ENCODE measurements around the gene TRIP12.
"Not testable (repeated sequence)": the region's sequence is repeated elsewhere in the genome, so short reads cannot be mapped to it uniquely, and the experiment has no call there.

Gene TRIP12

DNA sequence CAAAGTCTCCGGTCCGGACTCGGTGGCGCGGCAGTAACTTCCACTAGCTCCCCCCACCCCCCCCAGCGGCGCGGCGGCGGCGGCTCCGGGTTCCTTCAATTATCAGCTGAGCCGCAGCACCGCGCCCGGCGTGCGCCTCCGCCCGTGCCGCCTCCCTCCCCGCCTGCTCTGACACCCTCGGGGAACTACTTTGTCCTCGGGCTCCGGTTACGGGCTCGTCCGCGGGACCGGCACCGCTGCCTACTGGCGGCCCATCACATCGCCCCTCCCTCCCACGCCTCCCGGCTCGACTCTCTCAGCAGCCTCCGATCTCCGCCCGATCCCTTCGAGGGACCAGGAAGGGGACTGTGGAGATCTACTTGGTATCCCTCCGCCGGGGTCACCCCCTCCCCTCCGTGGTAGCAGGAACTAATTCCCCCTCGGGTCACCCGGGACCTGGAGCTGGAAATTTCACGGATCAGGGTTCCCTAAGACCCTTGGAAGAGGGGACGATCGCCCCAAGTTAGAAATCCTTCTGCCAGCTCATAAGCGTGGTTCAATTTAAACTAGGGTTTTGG is at the start of gene TRIP12:
TSS of gene TRIP12 (minus strand) at position 118 of the 557 bp plus-strand sequence. CDS start 41,930 bp downstream, outside the sequence.
- peak within 1 kb of the TSS; percentile 95 for H3K9ac ChIP-seq (ENCODE audit: low read length)
- peaks cover 11% of the 10 kb centered on the region for H3K4me1 ChIP-seq (ENCODE audit: control insufficient read depth, insufficient read depth, low read length)
- H3K36me3 ChIP-seq (ENCODE audit: control insufficient read depth, insufficient read depth, low read length) = peaks cover 4% of the 10 kb centered on the region
- peak within 1 kb of the TSS; percentile 95 for H3K4me3 ChIP-seq (ENCODE audit: low read length)
- no peaks in the 10 kb centered on the region for H3K27me3 ChIP-seq (ENCODE audit: control insufficient read depth, insufficient read depth, low read length)
- peak within 1 kb of the TSS; percentile 100 for H3K27ac ChIP-seq (ENCODE audit: low read depth, low read length)

DNA sequence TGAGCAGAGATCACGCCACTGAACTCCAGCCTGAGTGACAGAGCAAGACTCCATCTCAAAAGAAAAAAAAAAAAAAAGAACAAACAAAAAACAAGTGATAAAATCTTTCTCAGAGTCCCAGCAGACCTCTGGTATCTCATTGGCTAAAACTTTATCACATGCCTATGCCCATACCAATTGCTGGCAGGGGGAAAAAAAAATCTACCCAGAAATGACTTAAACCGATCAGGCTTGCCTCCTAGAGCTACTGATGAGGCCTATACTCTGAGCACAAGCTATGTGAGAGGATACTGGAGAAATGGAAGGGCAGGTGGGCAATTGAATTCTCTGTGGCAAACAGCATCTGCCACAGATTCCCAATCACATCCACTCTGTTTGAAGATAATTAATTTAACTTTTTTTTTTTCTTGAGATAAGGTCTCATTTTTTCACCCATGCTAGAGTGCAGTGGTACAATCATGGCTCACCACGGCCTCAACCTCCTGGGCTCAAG is 49.5 kb upstream of the TRIP12 start:
- Histone ChIP-seq H3K27ac (ENCODE audit: low read depth, low read length) (no peak overlapping the region), H3K27me3 (ENCODE audit: control insufficient read depth, insufficient read depth, low read length) (no peaks in the 10 kb centered on the region), H3K4me3 (ENCODE audit: low read length) (no peak overlapping the region), H3K9ac (ENCODE audit: low read length) (no peak overlapping the region), H3K4me1 (ENCODE audit: control insufficient read depth, insufficient read depth, low read length) (no peaks in the 10 kb centered on the region), H3K36me3 (ENCODE audit: control insufficient read depth, insufficient read depth, low read length) (no peaks in the 10 kb centered on the region)

DNA sequence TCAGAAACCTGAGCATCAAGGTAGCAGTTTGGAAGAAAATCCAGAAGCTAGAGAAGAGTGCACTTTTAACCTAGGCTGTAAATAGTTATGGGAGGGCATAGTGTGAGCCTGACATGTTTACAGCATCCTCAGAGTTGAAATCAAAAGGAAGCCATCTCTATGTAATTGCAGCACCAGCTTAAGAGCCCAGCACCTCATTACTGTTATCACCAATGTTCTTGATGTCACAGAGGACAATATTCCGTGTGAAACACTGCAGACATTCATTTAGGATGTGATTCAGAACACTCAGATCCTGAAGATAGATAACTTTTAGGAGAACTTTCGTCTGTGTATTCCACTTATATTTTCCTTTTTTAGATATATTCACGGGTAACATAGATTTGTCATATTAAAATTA is 48.6 kb upstream of the TRIP12 start:
- H3K9ac ChIP-seq (ENCODE audit: low read length) = no peak overlapping the region

DNA sequence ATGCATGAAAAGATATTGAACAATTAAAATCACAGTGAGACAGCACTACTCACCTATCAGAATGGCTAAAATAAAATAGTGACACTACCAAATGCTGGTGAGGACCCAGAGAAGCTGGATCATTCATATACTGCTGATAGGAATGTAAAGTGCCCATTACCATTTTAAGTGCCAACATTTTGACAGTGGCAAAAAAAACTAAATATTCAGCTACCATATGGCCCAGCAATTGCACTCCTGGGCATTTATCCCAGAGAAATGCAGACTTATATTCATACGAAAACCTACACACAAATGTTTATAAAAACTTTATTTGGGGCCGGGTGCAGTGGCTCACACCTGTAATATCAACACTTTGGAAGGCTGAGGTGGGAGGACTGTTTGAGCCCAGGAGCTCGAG is 48.1 kb upstream of the TRIP12 start:
- H3K27me3 ChIP-seq (ENCODE audit: control insufficient read depth, insufficient read depth, low read length) = no peaks in the 10 kb centered on the region
- no peaks in the 10 kb centered on the region for H3K36me3 ChIP-seq (ENCODE audit: control insufficient read depth, insufficient read depth, low read length)
- H3K27ac ChIP-seq (ENCODE audit: low read depth, low read length) = no peak overlapping the region
- no peaks in the 10 kb centered on the region for H3K4me1 ChIP-seq (ENCODE audit: control insufficient read depth, insufficient read depth, low read length)
- no peak overlapping the region for H3K4me3 ChIP-seq (ENCODE audit: low read length)
- no peak overlapping the region for H3K9ac ChIP-seq (ENCODE audit: low read length)

More for the DNA sequence above, 48.6 kb upstream of the TRIP12 start:
- Histone ChIP-seq H3K36me3 (ENCODE audit: control insufficient read depth, insufficient read depth, low read length) (no peaks in the 10 kb centered on the region), H3K27ac (ENCODE audit: low read depth, low read length) (no peak overlapping the region), H3K4me3 (ENCODE audit: low read length) (no peak overlapping the region), H3K4me1 (ENCODE audit: control insufficient read depth, insufficient read depth, low read length) (no peaks in the 10 kb centered on the region), H3K27me3 (ENCODE audit: control insufficient read depth, insufficient read depth, low read length) (no peaks in the 10 kb centered on the region)

DNA sequence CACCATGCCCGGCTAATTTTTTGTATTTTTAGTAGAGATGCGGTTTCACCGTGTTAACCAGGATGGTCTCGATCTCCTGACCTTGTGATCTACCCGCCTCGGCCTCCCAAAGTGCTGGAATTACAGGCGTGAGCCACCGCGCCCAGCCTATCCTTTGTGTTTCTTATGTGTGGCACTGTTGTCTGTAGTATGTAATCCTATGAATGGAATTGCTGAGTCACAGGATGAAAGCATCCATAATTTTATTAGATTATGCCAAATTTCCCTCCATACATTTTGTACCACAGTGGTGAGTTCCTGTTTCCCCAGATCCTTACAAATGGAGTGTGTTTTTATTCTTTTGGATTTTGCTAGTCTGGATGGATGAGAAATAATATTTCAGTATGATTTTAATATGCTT is 41.8 kb upstream of the TRIP12 start:
- H3K4me3 ChIP-seq (ENCODE audit: low read length); H3K36me3 ChIP-seq (ENCODE audit: control insufficient read depth, insufficient read depth, low read length); H3K27ac ChIP-seq (ENCODE audit: low read depth, low read length); H3K27me3 ChIP-seq (ENCODE audit: control insufficient read depth, insufficient read depth, low read length); H3K9ac ChIP-seq (ENCODE audit: low read length); H3K4me1 ChIP-seq (ENCODE audit: control insufficient read depth, insufficient read depth, low read length): not testable (repeated sequence)

DNA sequence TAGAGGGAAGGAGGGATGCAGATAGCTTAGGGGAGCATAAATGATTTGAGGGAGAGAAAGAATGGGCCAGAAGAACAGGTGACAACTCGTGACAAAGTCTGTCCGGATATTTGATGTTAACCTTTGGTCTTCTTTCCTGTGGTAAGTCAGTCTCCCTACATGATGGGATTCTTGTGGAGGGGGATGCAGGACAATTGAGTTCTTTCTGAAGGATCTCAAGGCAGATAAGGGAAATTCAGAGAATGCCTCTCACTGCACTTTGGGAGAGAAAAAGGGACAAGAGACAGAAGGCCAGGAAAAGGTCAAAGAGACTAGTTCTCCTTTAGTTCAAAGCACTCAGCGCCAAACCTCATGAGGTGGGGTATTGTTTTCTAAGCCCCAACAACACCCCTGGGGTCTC is 34.7 kb upstream of the TRIP12 start:
- no peak overlapping the region for H3K9ac ChIP-seq (ENCODE audit: low read length)
- H3K4me1 ChIP-seq (ENCODE audit: control insufficient read depth, insufficient read depth, low read length) = no peaks in the 10 kb centered on the region
- H3K27me3 ChIP-seq (ENCODE audit: control insufficient read depth, insufficient read depth, low read length) = no peaks in the 10 kb centered on the region
- no peaks in the 10 kb centered on the region for H3K36me3 ChIP-seq (ENCODE audit: control insufficient read depth, insufficient read depth, low read length)
- no peak overlapping the region for H3K27ac ChIP-seq (ENCODE audit: low read depth, low read length)
- H3K4me3 ChIP-seq (ENCODE audit: low read length) = no peak overlapping the region

DNA sequence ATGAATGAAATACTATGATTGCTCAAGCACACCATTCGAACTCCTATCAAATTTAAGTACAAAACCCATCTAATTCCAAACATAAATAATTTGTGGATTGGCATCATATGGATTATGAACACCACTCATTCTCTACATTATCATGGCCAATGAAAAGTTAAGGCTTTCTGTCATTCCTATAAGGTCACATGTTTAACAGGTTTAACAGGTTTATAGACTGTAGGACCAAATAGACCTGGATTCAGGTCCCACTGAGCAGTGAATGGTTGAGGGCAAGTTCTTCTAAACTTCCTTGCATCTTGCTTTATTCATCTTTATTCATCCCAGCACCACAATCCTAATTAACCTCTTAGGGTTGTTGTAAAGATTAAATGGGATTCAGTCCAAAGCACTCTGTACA is 33.9 kb upstream of the TRIP12 start:
- no peaks in the 10 kb centered on the region for H3K36me3 ChIP-seq (ENCODE audit: control insufficient read depth, insufficient read depth, low read length)
- no peaks in the 10 kb centered on the region for H3K4me1 ChIP-seq (ENCODE audit: control insufficient read depth, insufficient read depth, low read length)
- no peak overlapping the region for H3K27ac ChIP-seq (ENCODE audit: low read depth, low read length)
- no peaks in the 10 kb centered on the region for H3K27me3 ChIP-seq (ENCODE audit: control insufficient read depth, insufficient read depth, low read length)
- no peak overlapping the region for H3K4me3 ChIP-seq (ENCODE audit: low read length)
- no peak overlapping the region for H3K9ac ChIP-seq (ENCODE audit: low read length)

DNA sequence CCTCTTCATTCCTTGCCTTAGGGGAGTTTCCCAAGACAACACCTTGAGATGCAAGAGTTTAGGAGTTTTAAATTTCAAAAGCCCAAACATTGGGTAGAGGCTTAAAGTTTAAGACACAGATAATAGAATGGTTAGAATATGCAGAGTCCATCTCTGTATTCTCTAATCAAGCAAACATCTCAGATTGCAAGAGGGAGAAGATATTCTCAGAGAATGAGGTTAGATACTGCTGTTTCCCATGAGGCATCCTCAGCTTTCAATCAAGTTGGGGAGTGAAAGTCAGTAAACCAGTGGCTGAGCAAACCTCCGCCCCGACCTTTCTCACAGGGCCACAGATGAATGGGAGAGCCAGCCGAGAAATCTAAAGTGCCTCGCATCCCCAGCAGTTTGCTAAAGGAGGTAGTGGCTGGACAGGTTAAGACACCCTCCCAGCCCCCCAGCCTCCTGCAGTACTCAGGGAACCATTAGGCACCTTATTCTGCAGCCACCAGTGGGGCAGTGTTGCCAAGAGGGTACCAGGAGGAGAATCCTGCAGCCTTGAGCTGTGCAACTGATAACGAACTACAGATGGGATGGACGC is 30.5 kb upstream of the TRIP12 start:
- Histone ChIP-seq H3K27me3 (ENCODE audit: control insufficient read depth, insufficient read depth, low read length) (no peaks in the 10 kb centered on the region), H3K4me3 (ENCODE audit: low read length) (no peak overlapping the region), H3K36me3 (ENCODE audit: control insufficient read depth, insufficient read depth, low read length) (no peaks in the 10 kb centered on the region), H3K27ac (ENCODE audit: low read depth, low read length) (no peak overlapping the region), H3K9ac (ENCODE audit: low read length) (no peak overlapping the region), H3K4me1 (ENCODE audit: control insufficient read depth, insufficient read depth, low read length) (no peaks in the 10 kb centered on the region)

DNA sequence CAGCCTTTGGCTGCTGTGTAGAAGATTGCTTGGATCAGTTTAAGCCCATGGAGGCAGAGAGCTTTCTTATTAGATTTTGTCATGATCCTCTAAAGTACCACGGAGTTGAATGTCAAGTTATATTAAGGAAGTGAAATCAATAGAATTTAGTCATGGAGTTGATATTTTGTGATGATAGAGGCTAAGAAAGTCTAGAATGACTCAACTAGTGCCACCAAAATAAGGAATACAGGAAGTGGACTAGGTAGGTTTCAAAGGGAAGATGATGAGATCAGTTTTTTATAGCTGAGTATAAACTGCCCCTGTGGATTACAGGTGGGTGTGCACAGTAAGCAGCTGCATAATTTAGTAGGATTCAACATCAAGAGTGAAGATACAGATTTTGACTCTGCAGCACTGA is 25.7 kb upstream of the TRIP12 start:
- H3K9ac ChIP-seq (ENCODE audit: low read length) = no peak overlapping the region
- no peak overlapping the region for H3K27ac ChIP-seq (ENCODE audit: low read depth, low read length)
- H3K4me1 ChIP-seq (ENCODE audit: control insufficient read depth, insufficient read depth, low read length) = no peaks in the 10 kb centered on the region
- H3K4me3 ChIP-seq (ENCODE audit: low read length) = no peak overlapping the region
- H3K36me3 ChIP-seq (ENCODE audit: control insufficient read depth, insufficient read depth, low read length) = no peaks in the 10 kb centered on the region
- H3K27me3 ChIP-seq (ENCODE audit: control insufficient read depth, insufficient read depth, low read length) = no peaks in the 10 kb centered on the region

DNA sequence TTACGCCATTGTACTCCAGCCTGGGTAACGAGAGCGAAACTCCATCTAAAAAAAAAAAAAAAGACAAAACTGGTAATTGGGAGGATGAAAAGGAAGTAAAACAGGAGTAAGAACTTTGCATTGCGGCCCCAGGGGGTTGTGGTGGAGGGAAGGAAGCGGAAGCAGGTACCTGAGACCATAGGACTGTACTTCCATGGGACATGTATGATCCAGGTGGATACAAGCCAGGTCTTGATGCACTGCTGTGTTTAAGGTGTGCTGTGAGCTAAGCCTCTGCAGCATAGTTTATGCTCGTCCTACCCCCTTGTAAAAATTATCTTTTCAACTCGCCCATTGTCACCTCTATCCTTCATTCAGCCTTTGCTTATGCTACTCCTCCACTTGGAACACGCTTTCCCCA is 24.2 kb upstream of the TRIP12 start:
- Histone ChIP-seq H3K36me3 (ENCODE audit: control insufficient read depth, insufficient read depth, low read length) (no peaks in the 10 kb centered on the region), H3K27me3 (ENCODE audit: control insufficient read depth, insufficient read depth, low read length) (no peaks in the 10 kb centered on the region), H3K9ac (ENCODE audit: low read length) (no peak overlapping the region), H3K27ac (ENCODE audit: low read depth, low read length) (no peak overlapping the region), H3K4me3 (ENCODE audit: low read length) (no peak overlapping the region), H3K4me1 (ENCODE audit: control insufficient read depth, insufficient read depth, low read length) (no peaks in the 10 kb centered on the region)

DNA sequence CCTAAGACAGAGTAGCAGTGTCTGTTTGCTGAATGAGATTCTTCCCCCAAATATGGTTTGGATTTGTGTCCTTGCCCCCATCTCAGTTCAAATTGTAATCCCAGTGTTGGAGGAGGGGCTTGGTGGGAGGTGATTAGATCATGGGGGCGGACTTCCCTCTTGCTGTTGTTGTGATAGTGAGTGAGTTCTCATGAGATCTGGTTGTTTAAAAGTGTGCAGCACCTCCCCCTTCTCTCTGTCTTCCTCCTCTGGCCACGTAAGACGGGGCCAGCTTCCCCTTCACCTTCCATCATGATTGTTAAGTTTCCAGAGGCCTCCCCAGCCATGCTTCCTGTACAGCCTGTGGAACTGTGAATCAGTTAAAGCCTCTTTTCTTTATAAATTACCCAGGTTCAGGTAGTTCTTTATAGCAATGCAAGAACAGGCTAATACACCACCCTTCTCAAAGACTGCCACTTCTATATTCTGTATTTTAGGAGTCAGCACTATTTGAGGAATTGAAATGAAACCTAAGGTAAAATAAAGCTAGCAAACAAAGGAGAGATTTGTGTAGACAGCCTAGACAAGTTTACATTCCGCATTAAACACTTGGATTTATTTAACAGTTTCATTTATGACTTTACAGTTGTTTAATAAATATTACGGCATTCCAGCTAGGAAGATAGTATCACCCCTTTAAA is 22.1 kb upstream of the TRIP12 start:
- Histone ChIP-seq H3K27ac (ENCODE audit: low read depth, low read length) (no peak overlapping the region), H3K4me1 (ENCODE audit: control insufficient read depth, insufficient read depth, low read length) (no peaks in the 10 kb centered on the region), H3K36me3 (ENCODE audit: control insufficient read depth, insufficient read depth, low read length) (no peaks in the 10 kb centered on the region), H3K9ac (ENCODE audit: low read length) (no peak overlapping the region), H3K27me3 (ENCODE audit: control insufficient read depth, insufficient read depth, low read length) (no peaks in the 10 kb centered on the region), H3K4me3 (ENCODE audit: low read length) (no peak overlapping the region)

DNA sequence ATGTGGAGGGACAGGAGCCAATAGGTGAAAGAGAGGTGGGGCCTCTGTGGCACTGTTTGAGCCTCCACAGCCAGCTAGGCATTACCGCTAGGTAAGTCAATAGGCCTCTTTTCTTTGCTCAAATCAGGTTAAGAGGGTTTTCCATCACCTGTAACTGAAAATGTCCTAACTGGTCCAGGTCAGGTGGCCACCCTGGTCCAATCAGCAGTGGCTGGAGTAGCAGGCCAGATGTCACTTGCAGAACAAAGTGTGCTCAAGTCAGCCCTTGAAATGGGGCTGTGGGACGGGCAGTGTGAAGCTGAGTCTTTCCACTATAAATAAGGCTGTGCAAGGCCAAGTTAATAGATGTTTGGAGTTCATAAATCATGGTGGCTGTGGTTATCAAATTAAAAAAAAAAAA is 21.4 kb upstream of the TRIP12 start:
- no peaks in the 10 kb centered on the region for H3K36me3 ChIP-seq (ENCODE audit: control insufficient read depth, insufficient read depth, low read length)
- H3K4me1 ChIP-seq (ENCODE audit: control insufficient read depth, insufficient read depth, low read length) = no peaks in the 10 kb centered on the region
- no peak overlapping the region for H3K4me3 ChIP-seq (ENCODE audit: low read length)
- H3K9ac ChIP-seq (ENCODE audit: low read length) = no peak overlapping the region
- H3K27me3 ChIP-seq (ENCODE audit: control insufficient read depth, insufficient read depth, low read length) = no peaks in the 10 kb centered on the region
- H3K27ac ChIP-seq (ENCODE audit: low read depth, low read length) = no peak overlapping the region

DNA sequence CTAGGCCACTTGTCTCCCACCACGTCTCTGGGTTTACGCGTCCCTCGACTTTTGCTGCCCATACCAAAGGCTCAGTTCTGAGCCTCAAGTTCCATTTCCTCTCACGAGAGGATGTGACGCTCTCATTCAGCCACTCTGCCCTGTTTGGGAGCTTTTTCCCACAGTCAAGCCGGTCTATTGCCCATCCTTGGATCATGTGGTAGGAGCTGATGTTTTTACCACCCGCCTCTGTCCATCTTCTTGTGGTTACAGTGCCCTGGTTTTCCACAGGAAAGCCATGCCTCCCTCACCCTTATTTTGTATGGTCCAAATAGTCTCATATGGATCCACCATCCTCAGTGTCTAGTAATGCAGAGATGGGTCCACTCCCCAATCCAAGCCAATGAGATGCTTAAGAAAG is 20.9 kb upstream of the TRIP12 start:
- Histone ChIP-seq H3K4me1 (ENCODE audit: control insufficient read depth, insufficient read depth, low read length) (no peaks in the 10 kb centered on the region), H3K4me3 (ENCODE audit: low read length) (no peak overlapping the region), H3K27ac (ENCODE audit: low read depth, low read length) (no peak overlapping the region), H3K9ac (ENCODE audit: low read length) (no peak overlapping the region), H3K27me3 (ENCODE audit: control insufficient read depth, insufficient read depth, low read length) (no peaks in the 10 kb centered on the region), H3K36me3 (ENCODE audit: control insufficient read depth, insufficient read depth, low read length) (no peaks in the 10 kb centered on the region)
